Embryonic facial prominence (tissue), 1 donor: ENCODE results near the gene FIBIN.

Experiments
- DNase-seq: peaks from one replicate; pipeline ENCODE4 v3.0.0-alpha.2; 2016; ENCODE audit errors: extremely low spot score

FIBIN gene

GRCh38 chr11:27022659-27023251, 28.8 kb downstream of the FIBIN start:
- DNase-seq = no peak

GRCh38 chr11:27024865-27025264, 31.0 kb downstream of the FIBIN start:
- DNase-seq = no peak

DNA sequence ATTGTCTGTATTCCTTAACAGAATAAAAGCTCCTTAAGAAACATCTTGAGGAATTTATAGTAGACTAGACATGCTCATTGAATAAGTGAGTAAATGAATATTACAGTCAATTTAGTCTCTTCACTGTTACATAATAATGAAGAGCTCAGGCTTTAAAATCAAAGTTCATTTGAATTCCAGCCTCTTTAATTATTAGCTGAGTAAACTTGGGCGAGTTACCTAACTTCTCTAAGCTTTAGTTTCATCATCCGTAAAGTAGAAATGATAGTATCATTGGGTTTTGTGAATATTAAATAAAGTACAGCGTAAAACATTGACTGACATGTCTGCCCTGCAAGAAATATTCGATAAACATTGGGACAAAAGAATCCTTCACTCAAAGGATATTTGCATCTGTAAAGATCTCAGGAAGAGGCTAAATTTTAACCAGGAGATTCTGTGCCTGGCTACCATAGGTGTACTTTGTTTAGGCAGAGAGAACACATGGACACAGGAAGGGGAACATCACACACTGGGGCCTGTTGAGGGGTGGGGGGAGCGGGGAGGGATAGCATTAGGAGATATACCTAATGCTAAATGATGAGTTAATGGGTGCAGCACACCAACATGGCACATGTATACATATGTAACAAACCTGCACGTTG, 31.5 kb downstream of the FIBIN start:
- DNase-seq = no peak

DNA sequence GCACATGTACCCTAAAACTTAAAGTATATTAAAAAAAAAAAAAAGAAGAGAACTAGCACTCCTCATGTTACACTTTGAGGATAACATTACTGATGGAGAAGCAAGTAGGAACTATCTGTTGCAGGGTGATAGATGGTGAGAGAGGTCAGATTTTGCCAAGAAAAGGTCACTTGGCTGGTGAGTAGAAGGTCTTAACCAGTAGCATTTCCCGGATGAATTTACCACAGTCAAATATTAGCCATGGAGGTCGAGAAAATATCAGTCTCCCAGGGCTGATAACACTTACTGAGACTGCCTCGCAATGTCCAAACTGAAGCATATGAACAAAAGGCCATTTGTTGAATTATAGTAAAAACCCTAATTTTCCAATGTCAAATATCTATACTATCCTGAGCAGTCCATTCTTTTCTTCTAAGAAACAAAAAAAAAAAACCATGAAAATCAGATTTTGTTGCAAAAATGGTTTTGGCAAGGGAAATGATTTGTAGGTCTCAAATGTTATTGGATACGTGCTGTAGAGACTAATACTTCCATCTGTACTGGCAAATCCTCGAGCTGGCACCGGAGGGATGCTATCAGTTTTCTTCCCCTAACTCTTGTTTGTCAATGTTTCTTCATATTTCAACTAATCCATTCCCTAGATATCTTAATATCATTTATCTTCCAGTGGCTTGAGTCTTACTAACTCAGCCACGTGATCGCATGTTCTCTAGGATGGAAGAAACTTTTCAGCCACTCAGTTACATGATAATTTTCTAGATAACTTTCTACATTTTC, 32.2 kb downstream of the FIBIN start:
- no peak for DNase-seq

- peak; percentile 38 for DNase-seq
These were observed 34.7 kb downstream of the FIBIN start for GRCh38 chr11:27028561-27028965.

- no peak for DNase-seq
These were observed 36.1 kb downstream of the FIBIN start for GRCh38 chr11:27029966-27030365.

DNA sequence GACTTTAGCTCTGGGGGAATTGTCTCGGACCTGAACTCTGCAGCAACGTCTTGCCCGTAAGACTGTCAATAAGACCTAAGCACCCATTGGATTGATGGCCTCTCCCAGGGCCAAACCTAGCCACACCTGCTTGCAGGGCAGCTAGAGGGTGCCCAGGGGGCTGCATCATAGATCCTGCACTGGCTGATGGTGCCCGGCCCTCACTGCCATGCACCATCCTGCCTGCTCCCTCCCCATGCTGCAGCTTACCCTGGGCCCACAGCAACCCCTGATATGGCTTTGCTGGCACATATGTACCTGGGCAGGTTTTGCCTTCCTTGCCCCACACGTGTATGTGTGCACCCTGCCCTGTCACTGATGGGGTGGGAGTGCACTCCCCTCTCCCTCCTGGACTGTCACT, 37.8 kb downstream of the FIBIN start:
- DNase-seq = no peak

DNA sequence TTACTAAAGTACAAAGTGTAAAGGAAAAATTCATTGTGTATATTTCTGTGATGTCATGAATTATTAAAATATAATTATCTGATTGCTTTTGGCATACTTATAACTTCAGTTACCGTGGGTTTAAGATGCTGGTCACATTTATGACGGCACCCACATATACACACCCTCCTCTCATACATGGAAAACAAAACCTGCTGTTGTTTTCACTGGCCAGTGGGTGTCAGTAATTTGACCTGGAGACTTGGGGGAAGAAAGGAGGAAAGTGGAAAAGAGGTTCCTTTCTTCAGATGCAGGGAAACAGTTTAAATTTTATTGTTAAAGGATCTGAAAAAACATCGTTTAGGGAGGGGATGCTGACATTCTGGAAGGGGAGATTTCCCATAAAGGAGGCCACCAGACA, 46.0 kb downstream of the FIBIN start:
- no peak for DNase-seq

- no peak for DNase-seq
These were observed 46.6 kb downstream of the FIBIN start, which contains the start of gene BBOX1 for GRCh38 chr11:27040302-27041115. TSS of gene BBOX1 (plus strand) at chr11:27040815. CDS start at chr11:27055431, 14,616 bp downstream.

GRCh38 chr11:27041141-27041899, 47.4 kb downstream of the FIBIN start:
- no peak for DNase-seq
